DOHH2 (cell line): ENCODE measurements around the gene GTF3C2.

Source experiments
- CTCF ChIP-seq: fragments of 200-600 bp; sonication (generic); IDR thresholded peaks from one replicate; pipeline ENCODE4 v1.5.1; 2014; ENCODE audit warnings: antibody characterized with exemption, mild to moderate bottlenecking, low read depth, low read length; ENCODE audit not compliant: poor library complexity, severe bottlenecking
- EZH2phosphoT487 ChIP-seq: fragments of 200-600 bp; sonication (generic); IDR thresholded peaks from 2 replicates; pipeline ENCODE4 v1.6.1; 2017; ENCODE audit warnings: borderline replicate concordance, mild to moderate bottlenecking, antibody characterized with exemption, low read length, moderate library complexity, mixed read lengths

GRCh38 chr2:27280826-27281225 lies 75.7 kb downstream of the GTF3C2 start:
- TF ChIP-seq CTCF (no peak), EZH2phosphoT487 (no peak)
